ENCODE measurements around the gene RRBP1.

GRCh38 chr20:17608701-17609497 lies 73.1 kb downstream of the RRBP1 start:
- TF ChIP-seq CTCF (IDR thresholded peaks at IDR 0.05; ENCODE audit: borderline replicate concordance, extremely low read depth, low read length, poor library complexity, severe bottlenecking), result no peak
- TF ChIP-seq EZH2 (IDR thresholded peaks at IDR 0.05; ENCODE audit: borderline replicate concordance, low read depth, low read length, severe bottlenecking), result no peak
